Ectodermal cell (in vitro differentiated cells): ENCODE results near the gene KLHDC7B.

Experiments
- H3K27ac ChIP-seq: 2 replicates; pipeline ENCODE4 v1.7.0; 2013; ENCODE audit warnings: mild to moderate bottlenecking, low read depth, low read length; ENCODE audit not compliant: insufficient read depth, poor library complexity, severe bottlenecking
- H3K27me3 ChIP-seq: 2 replicates; pipeline ENCODE4 v1.7.0; 2013; ENCODE audit warnings: mild to moderate bottlenecking, low read length; ENCODE audit not compliant: insufficient read depth, control insufficient read depth, poor library complexity, severe bottlenecking
- H3K36me3 ChIP-seq: one replicate; pipeline ENCODE4 v1.7.0; 2013; ENCODE audit warnings: low read length; ENCODE audit not compliant: control insufficient read depth, insufficient read depth
- H3K4me1 ChIP-seq: one replicate; pipeline ENCODE4 v1.7.0; 2013; ENCODE audit warnings: low read length; ENCODE audit not compliant: control insufficient read depth, insufficient read depth
- H3K4me3 ChIP-seq: 2 replicates; pipeline ENCODE4 v1.7.0; 2013; ENCODE audit warnings: low read depth, low read length, control low read depth; ENCODE audit not compliant: insufficient read depth
- H3K9me3 ChIP-seq: 2 replicates; pipeline ENCODE4 v1.7.0; 2013; ENCODE audit warnings: mild to moderate bottlenecking, low read length, moderate library complexity; ENCODE audit not compliant: control insufficient read depth
- WGBS, 2 experiments: methylation state at CpG; one replicate each; pipeline ENCODE4 v1.1.7; 2013; ENCODE audit warnings: missing lambda C conversion rate in 2 of 2; 5-methylcytosine and 5-hydroxymethylcytosine counted together

KLHDC7B gene

DNA sequence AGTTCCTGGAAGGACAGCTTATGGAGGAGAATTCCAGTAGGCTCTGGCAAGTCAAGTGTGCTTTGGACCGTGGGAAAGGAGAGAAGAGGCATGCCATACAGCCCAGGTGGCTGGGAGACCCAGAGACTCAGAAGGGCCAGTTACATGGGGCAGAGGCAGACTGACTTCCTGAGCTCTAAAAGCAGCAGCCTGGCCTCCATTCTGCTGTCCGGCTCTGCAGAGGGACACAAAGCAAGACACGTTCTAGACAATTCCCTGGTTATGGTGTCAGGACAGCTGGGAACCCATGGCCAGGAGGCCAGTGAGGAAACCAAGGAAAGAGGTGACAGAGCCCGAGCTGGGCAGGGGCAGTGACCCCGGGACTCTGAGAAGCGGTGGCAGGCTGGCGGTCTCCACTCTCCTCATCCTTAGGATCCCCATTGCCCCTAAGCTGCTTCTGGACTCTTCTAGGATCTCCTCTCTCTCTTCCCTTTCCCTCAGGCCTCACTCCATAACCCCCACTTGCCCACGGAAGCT lies 29.8 kb downstream of the KLHDC7B start:
- H3K4me3 ChIP-seq: no peak overlapping the region
- no peaks in the 10 kb centered on the region for H3K9me3 ChIP-seq
- H3K27ac ChIP-seq: no peak overlapping the region
- WGBS, 2 experiments: 92 to 93% methylated on average over 8 of the region's 8 CpGs
- H3K36me3 ChIP-seq: peaks cover 26% of the 10 kb centered on the region
- no peaks in the 10 kb centered on the region for H3K4me1 ChIP-seq
- no peaks in the 10 kb centered on the region for H3K27me3 ChIP-seq

DNA sequence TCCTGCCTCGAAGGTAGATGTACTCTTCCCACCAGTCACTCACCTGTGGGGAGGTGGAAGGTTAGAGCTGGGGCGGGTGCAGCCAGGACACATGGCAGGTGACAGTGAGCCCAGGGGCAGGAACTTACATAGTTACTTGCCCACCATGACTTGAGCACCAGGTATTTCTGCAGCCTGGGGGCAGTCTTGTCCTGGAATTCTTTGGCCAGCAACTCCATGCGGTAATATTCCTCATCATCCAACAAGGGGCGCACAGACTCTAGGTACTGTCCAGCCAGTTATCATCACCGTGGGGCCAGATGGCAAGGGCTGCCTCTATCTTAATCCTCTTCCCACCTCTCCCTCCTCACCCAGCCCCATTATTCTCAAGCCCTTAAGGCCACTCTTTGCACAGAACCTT lies 30.4 kb downstream of the KLHDC7B start:
- H3K4me3 ChIP-seq: no peak overlapping the region
- H3K27ac ChIP-seq: no peak overlapping the region
- no peaks in the 10 kb centered on the region for H3K9me3 ChIP-seq
- WGBS, 2 experiments: 87 to 94% methylated on average over 5 of the region's 5 CpGs
- H3K36me3 ChIP-seq: peaks cover 21% of the 10 kb centered on the region
- H3K4me1 ChIP-seq: no peaks in the 10 kb centered on the region
- no peaks in the 10 kb centered on the region for H3K27me3 ChIP-seq

GRCh38 chr22:50576806-50577696 lies 31.4 kb downstream of the KLHDC7B start:
- H3K9me3 ChIP-seq: no peaks in the 10 kb centered on the region
- peaks cover 12% of the 10 kb centered on the region for H3K36me3 ChIP-seq
- H3K4me3 ChIP-seq: no peak overlapping the region
- no peaks in the 10 kb centered on the region for H3K27me3 ChIP-seq
- WGBS, 2 experiments: 94 to 95% methylated on average over 18 of the region's 18 CpGs
- H3K4me1 ChIP-seq: no peaks in the 10 kb centered on the region
- no peak overlapping the region for H3K27ac ChIP-seq

DNA sequence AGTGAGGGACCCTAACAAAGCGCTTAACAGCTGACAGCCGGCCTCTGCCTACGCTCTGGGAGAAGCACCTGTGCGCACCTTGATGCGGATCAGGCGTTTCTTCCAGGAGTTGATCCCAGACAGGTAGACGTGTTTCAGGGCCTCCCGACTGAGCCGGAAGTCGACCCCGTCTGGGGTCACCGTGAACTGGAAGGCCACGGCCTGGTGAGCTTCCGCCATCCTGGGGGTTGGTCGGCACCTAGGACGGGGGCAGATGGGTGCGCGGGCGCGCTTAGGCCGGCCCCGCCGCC lies 31.9 kb downstream of the KLHDC7B start:
- Histone ChIP-seq H3K27me3 (no peaks in the 10 kb centered on the region), H3K4me1 (no peaks in the 10 kb centered on the region), H3K9me3 (no peaks in the 10 kb centered on the region), H3K4me3 (no peak overlapping the region), H3K27ac (no peak overlapping the region), H3K36me3 (peaks cover 9% of the 10 kb centered on the region)
- 96% methylated on average over 23 of the region's 23 CpGs for WGBS, 2 experiments

GRCh38 chr22:50577987-50578775 lies 32.5 kb downstream of the KLHDC7B start, which contains the start of gene CPT1B:
TSS of gene CPT1B (minus strand) at chr22:50578427. CDS start at chr22:50577915, 512 bp downstream.
- Histone ChIP-seq H3K9me3 (no peaks in the 10 kb centered on the region), H3K27me3 (no peaks in the 10 kb centered on the region), H3K4me3 (no peak within 1 kb of the TSS), H3K27ac (no peak within 1 kb of the TSS), H3K36me3 (peaks cover 5% of the 10 kb centered on the region), H3K4me1 (no peaks in the 10 kb centered on the region)
- WGBS, 2 experiments: 94 to 95% methylated on average over 63 of the region's 63 CpGs

GRCh38 chr22:50578776-50579310 lies 33.1 kb downstream of the KLHDC7B start:
- no peak overlapping the region for H3K4me3 ChIP-seq
- H3K27me3 ChIP-seq: no peaks in the 10 kb centered on the region
- no peaks in the 10 kb centered on the region for H3K9me3 ChIP-seq
- 93% methylated on average over 8 of the region's 8 CpGs for WGBS, 2 experiments
- H3K4me1 ChIP-seq: peaks cover 5% of the 10 kb centered on the region
- no peak overlapping the region for H3K27ac ChIP-seq
- peaks cover 5% of the 10 kb centered on the region for H3K36me3 ChIP-seq

GRCh38 chr22:50579752-50580151 lies 34.1 kb downstream of the KLHDC7B start:
- no peak overlapping the region for H3K4me3 ChIP-seq
- 90 to 97% methylated on average over 4 of the region's 4 CpGs for WGBS, 2 experiments
- H3K27me3 ChIP-seq: no peaks in the 10 kb centered on the region
- H3K9me3 ChIP-seq: no peaks in the 10 kb centered on the region
- H3K4me1 ChIP-seq: peaks cover 5% of the 10 kb centered on the region
- no peak overlapping the region for H3K27ac ChIP-seq
- H3K36me3 ChIP-seq: peaks cover 5% of the 10 kb centered on the region

DNA sequence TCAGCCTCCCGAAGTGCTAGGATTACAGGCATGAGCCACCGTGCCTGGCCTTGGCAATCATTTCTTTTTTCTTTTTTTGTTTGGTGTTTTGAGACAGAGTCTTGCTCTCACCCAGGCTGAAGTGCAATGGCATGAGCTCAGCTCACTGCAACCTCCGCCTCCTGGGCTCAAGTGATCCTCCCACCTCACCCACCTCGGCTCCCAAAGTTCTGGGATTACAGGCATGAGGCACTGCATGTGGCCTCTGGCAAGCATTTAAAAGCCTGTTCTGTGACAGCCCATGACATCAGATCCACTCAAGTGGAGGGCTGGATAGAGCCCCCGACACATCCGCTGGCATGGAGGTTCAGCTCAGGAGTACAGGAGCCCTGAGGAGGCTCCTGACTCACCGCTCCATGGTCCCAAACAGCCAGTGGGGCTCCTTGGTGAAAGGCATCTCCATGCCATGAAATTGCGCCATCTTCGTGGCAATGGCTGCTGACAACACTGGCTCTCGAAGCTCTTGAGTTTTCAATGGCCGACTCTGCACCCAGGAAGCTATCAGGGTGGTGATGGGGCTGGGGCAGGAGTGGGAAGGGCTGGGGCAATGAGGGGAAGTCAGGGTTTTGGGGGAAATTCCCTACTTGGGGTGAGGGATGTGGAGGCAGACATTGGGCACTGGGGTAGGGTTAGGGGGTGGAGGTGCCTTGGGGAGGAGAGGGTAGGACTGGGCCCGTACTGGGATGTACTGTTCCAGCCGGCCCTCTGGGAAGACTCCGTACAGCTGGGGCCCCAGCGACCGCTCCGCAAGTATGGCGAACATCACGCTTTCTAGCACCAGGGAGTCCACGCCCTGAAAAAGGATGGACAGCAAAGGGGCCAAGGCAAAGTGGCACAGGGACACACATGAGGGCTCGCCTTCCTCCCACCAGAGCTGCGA lies 35.6 kb downstream of the KLHDC7B start:
- peaks cover 5% of the 10 kb centered on the region for H3K4me1 ChIP-seq
- H3K9me3 ChIP-seq: no peaks in the 10 kb centered on the region
- WGBS, 2 experiments: 94% methylated on average over 22 of the region's 22 CpGs
- H3K27me3 ChIP-seq: no peaks in the 10 kb centered on the region
- peaks cover 5% of the 10 kb centered on the region for H3K36me3 ChIP-seq
- no peak overlapping the region for H3K27ac ChIP-seq
- H3K4me3 ChIP-seq: peak overlapping the region; percentile 86

GRCh38 chr22:50581950-50582492 lies 36.3 kb downstream of the KLHDC7B start:
- peak overlapping the region; percentile 92 for H3K27ac ChIP-seq
- H3K36me3 ChIP-seq: peaks cover 5% of the 10 kb centered on the region
- H3K4me3 ChIP-seq: peak overlapping the region; percentile 86
- peaks cover 3% of the 10 kb centered on the region for H3K27me3 ChIP-seq
- H3K9me3 ChIP-seq: no peaks in the 10 kb centered on the region
- peaks cover 5% of the 10 kb centered on the region for H3K4me1 ChIP-seq
- 8 to 9% methylated on average over 39 of the region's 39 CpGs for WGBS, 2 experiments
